Endothelial cell of umbilical vein (primary cell): ENCODE results near the gene CYP11A1. TPM values are rescaled to one million over a fixed set of nuclear protein-coding genes. Genes with fewer than 3 reads are reported as not detected.

Source experiments
- BruUV-seq: library from RNA; stranded (reverse); fragments of 400-500 nt; replicated peaks from 2 replicates; lab custom pipeline; 2021; lab: Mats Ljungman, UMichigan
- CTCF ChIA-PET: fragments of 300-600, 350-600 bp; sonication (Branson Sonifier 250); formaldehyde crosslinking; loops from one replicate; lab custom pipeline; 2021; ENCODE audit warnings: antibody characterized with exemption, inconsistent platforms; lab: Charles Lee
- POLR2A ChIA-PET: fragments of 300-600, 350-600 bp; sonication (Branson Sonifier 250); formaldehyde crosslinking; loops from one replicate; lab custom pipeline; 2021; ENCODE audit warnings: antibody characterized with exemption, inconsistent platforms; lab: Charles Lee
- DNase-seq: peaks from one replicate; pipeline ENCODE4 v3.0.0-alpha.2; 2011; ENCODE audit warnings: low read depth, low spot score
- FAIRE-seq: peaks from 2 replicates; lab custom pipeline; 2011; peaks lifted over from hg19 to GRCh38; lab: Jason Lieb, UNC
- H2AFZ ChIP-seq: 2 replicates; pipeline ENCODE4 v1.6.0; 2012; ENCODE audit warnings: low read depth, low read length, control low read depth, inconsistent platforms
- H3K27ac ChIP-seq: 2 replicates; pipeline ENCODE4 v1.5.1; 2011; ENCODE audit warnings: low read depth, mild to moderate bottlenecking, control low read depth, low read length, moderate library complexity; ENCODE audit not compliant: insufficient read depth
- H3K27me3 ChIP-seq, 2 experiments: 2 replicates each; pipeline versions ENCODE4 v1.6.0 to v1.6.1; 2011; ENCODE audit warnings: low read length in 2 of 2, mixed read lengths in 1 of 2; ENCODE audit not compliant: control insufficient read depth in 2 of 2, insufficient read depth in 2 of 2
- H3K36me3 ChIP-seq, 2 experiments: 2 replicates in 1 of 2; 3 replicates in 1 of 2; pipeline ENCODE4 v1.5.1; 2011; ENCODE audit warnings: low read length in 2 of 2, mild to moderate bottlenecking in 1 of 2, moderate library complexity in 1 of 2; ENCODE audit not compliant: control insufficient read depth in 2 of 2, insufficient read depth in 2 of 2; ENCODE audit errors: extremely low read depth in 1 of 2
- H3K4me1 ChIP-seq: 3 replicates; pipeline ENCODE4 v1.5.1; 2011; ENCODE audit warnings: mild to moderate bottlenecking, low read length; ENCODE audit not compliant: control insufficient read depth, insufficient read depth; ENCODE audit errors: extremely low read depth
- H3K4me2 ChIP-seq: 2 replicates; pipeline ENCODE4 v1.6.1; 2011; ENCODE audit warnings: low read length, control low read depth, mixed read lengths; ENCODE audit not compliant: insufficient read depth
- H3K4me3 ChIP-seq, 3 experiments: fragments of 200-600 bp in 1 of 3; sonication (generic), shearing (Covaris generic) in 1 of 3; replicated peaks in 1 of 3; 2 replicates each; pipeline ENCODE4 v1.5.1; 2011 to 2016; ENCODE audit warnings: control low read depth in 3 of 3, low read length in 3 of 3, mild to moderate bottlenecking in 2 of 3, inconsistent platforms in 1 of 3, low read depth in 1 of 3, moderate library complexity in 1 of 3; ENCODE audit not compliant: insufficient read depth in 1 of 3
- H3K79me2 ChIP-seq: 2 replicates; pipeline ENCODE4 v1.6.0; 2012; ENCODE audit warnings: low read length, inconsistent platforms; ENCODE audit not compliant: control insufficient read depth, insufficient read depth
- H3K9ac ChIP-seq: replicated peaks from 2 replicates; pipeline ENCODE3; 2011; ENCODE audit warnings: low read length, control low read depth; ENCODE audit not compliant: insufficient read depth; ENCODE audit errors: extremely low read depth
- H3K9me1 ChIP-seq: replicated peaks from 3 replicates; pipeline ENCODE4 v1.6.0; 2011; ENCODE audit warnings: mild to moderate bottlenecking, low read length; ENCODE audit not compliant: control insufficient read depth, insufficient read depth; ENCODE audit errors: extremely low read depth
- H3K9me3 ChIP-seq: replicated peaks from 2 replicates; pipeline ENCODE4 v1.5.1; 2012; ENCODE audit warnings: low read length, inconsistent platforms; ENCODE audit not compliant: control insufficient read depth, insufficient read depth
- H4K20me1 ChIP-seq: replicated peaks from 2 replicates; pipeline ENCODE3; 2011; ENCODE audit warnings: mild to moderate bottlenecking, low read length; ENCODE audit not compliant: control insufficient read depth, insufficient read depth; ENCODE audit errors: extremely low read depth
- EZH2 ChIP-seq: IDR thresholded peaks from 2 replicates; pipeline ENCODE4 v1.6.1; 2012; ENCODE audit warnings: borderline replicate concordance, low read depth, mild to moderate bottlenecking, moderate library complexity, low read length, inconsistent platforms; ENCODE audit not compliant: severe bottlenecking
- FOS ChIP-seq: IDR thresholded peaks from 2 replicates; pipeline ENCODE4 v1.6.1; 2011; ENCODE audit warnings: mild to moderate bottlenecking, low read length, moderate library complexity, borderline replicate concordance; ENCODE audit not compliant: insufficient read depth
- GATA2 ChIP-seq: IDR thresholded peaks from 2 replicates; pipeline ENCODE4 v1.7.0; 2011; ENCODE audit warnings: low read depth, mild to moderate bottlenecking, moderate library complexity, mixed read lengths, low read length; ENCODE audit not compliant: insufficient read length, insufficient read depth
- JUN ChIP-seq: IDR thresholded peaks from 2 replicates; pipeline ENCODE4 v1.6.1; 2011; ENCODE audit warnings: borderline replicate concordance, low read depth; ENCODE audit not compliant: insufficient read length, insufficient read depth
- MYC ChIP-seq: IDR thresholded peaks from one replicate; pipeline ENCODE4 v1.6.1; 2011; ENCODE audit warnings: mild to moderate bottlenecking, low read depth, low read length
- POLR2A ChIP-seq: IDR thresholded peaks from 2 replicates; pipeline ENCODE4 v1.6.1; 2012; ENCODE audit warnings: low read depth, mild to moderate bottlenecking, control low read depth, low read length
- POLR2AphosphoS5 ChIP-seq: IDR thresholded peaks from 2 replicates; pipeline ENCODE4 v1.6.1; 2012; ENCODE audit warnings: low read depth, mild to moderate bottlenecking, control low read depth, low read length, moderate library complexity; ENCODE audit not compliant: insufficient read depth
- dilution Hi-C: fragments of 300-500 bp; cut with MboI; formaldehyde crosslinking; loops from one replicate; pipeline ENCODE4 v1.15.0; 2019; ENCODE audit warnings: low sequenced_read_pairs; ENCODE audit not compliant: extremely low pct_ligation_motif_present
- intact Hi-C: fragments of 100-400 bp; cut with micrococcal nuclease; formaldehyde crosslinking; loops from one replicate; pipeline ENCODE4 v1.10.0; 2022
- polyA plus RNA-seq, 4 experiments: library from polyadenylated mRNA; depleted of rRNA in 3 of 4; stranded (reverse) in 3 of 4; unstranded in 1 of 4; fragments of >200 nt; gene quantifications; 2 replicates each; pipeline versions ENCODE4 v1.2.1 to v1.2.3, GENCODE V29; 2011 to 2012; ENCODE audit warnings: missing spikeins in 1 of 4
- total RNA-seq: library from RNA; stranded (reverse); gene quantifications from 2 replicates; pipeline ENCODE4 v1.2.3, GENCODE V29; 2021
- TF ChIP-seq, protein P1 (sequence below): IDR thresholded peaks from 2 replicates; pipeline ENCODE4 v1.6.1; 2011; ENCODE audit not compliant: insufficient read depth, insufficient read length
- TF ChIP-seq, protein P2 (sequence below), 2 donors: IDR thresholded peaks; 1 replicate in 1 of 2; 2 replicates in 1 of 2; pipeline ENCODE4 v1.5.1; 2011; ENCODE audit warnings: low read length in 2 of 2, mild to moderate bottlenecking in 2 of 2, moderate library complexity in 2 of 2, control low read depth in 1 of 2, inconsistent platforms in 1 of 2, low read depth in 1 of 2; ENCODE audit not compliant: insufficient read depth in 1 of 2; ENCODE audit errors: extremely low read depth in 1 of 2

Gene CYP11A1
- total and polyA plus RNA-seq, 2 donors (not counting 3 experiments of a cell fraction or from before 2014, with no cell fraction given) = 0.08 TPM; not detected in 1

DNA sequence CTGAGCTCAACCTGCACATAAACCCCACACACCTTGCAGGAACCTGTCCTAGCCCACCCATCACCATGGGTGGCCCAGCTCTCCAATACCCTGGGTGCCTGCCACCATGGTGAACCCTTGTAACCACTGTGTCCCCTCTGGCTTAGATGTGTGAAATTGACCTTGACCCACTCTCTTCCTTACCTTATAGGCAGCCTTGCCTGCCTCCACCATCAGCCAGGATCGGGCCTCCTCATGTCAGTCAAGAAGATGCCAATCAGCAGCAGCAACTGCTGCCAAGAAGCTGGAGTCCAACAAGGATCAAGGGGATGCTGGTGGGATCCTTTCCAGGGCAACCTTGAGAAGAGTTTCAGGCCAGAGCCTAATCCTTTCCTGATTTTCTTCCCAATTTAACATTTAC lies 8.8 kb upstream of the CYP11A1 start:
- POLR2A ChIA-PET = no interaction called here
- H3K4me2 ChIP-seq = no peak overlapping the region
- dilution Hi-C loops (no loop called here), intact Hi-C loops (no loop called here)
- H3K4me3 ChIP-seq = no peak overlapping the region
- H3K79me2 ChIP-seq = no peaks in the 10 kb centered on the region
- H3K9me1 ChIP-seq = no peaks in the 10 kb centered on the region
- no peaks in the 10 kb centered on the region for H4K20me1 ChIP-seq
- CTCF ChIA-PET = interaction anchor here (0.7 to 7.9 kb wide), 12 partner anchors 9 to 395 kb away, joined by 3 to 60 read pairs (median 4); partner anchors contain the start of gene SEMA7A
- TF ChIP-seq, protein P1, sequence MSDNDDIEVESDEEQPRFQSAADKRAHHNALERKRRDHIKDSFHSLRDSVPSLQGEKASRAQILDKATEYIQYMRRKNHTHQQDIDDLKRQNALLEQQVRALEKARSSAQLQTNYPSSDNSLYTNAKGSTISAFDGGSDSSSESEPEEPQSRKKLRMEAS = no peak
- no peak for TF ChIP-seq JUN
- TF ChIP-seq EZH2 = no peak
- TF ChIP-seq GATA2 = no peak
- TF ChIP-seq POLR2AphosphoS5 = no peak
- no peak for TF ChIP-seq FOS
- TF ChIP-seq POLR2A = no peak
- no peak for TF ChIP-seq MYC
- TF ChIP-seq, protein P2, sequence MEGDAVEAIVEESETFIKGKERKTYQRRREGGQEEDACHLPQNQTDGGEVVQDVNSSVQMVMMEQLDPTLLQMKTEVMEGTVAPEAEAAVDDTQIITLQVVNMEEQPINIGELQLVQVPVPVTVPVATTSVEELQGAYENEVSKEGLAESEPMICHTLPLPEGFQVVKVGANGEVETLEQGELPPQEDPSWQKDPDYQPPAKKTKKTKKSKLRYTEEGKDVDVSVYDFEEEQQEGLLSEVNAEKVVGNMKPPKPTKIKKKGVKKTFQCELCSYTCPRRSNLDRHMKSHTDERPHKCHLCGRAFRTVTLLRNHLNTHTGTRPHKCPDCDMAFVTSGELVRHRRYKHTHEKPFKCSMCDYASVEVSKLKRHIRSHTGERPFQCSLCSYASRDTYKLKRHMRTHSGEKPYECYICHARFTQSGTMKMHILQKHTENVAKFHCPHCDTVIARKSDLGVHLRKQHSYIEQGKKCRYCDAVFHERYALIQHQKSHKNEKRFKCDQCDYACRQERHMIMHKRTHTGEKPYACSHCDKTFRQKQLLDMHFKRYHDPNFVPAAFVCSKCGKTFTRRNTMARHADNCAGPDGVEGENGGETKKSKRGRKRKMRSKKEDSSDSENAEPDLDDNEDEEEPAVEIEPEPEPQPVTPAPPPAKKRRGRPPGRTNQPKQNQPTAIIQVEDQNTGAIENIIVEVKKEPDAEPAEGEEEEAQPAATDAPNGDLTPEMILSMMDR (IDR thresholded peaks at IDR 0.05; ENCODE audit: extremely low read depth in 1 of 2, insufficient read depth in 1 of 2, low read depth in 1 of 2, low read length in 2 of 2) = no peak
- no TSS peak for BruUV-seq
- peaks cover 11% of the 10 kb centered on the region for H3K4me1 ChIP-seq
- H3K36me3 ChIP-seq = no peaks in the 10 kb centered on the region
- no peak overlapping the region for H3K27ac ChIP-seq
- DNase-seq = no peak
- H3K9me3 ChIP-seq = no peaks in the 10 kb centered on the region
- no peak overlapping the region for H2AFZ ChIP-seq
- H3K9ac ChIP-seq = no peak overlapping the region
- FAIRE-seq = no peak
- H3K27me3 ChIP-seq = peaks cover 6 to 16% of the 10 kb centered on the region in 2 experiments
